ENCODE measurements around the gene FOXL2NB. TPM values are rescaled to one million over a fixed set of nuclear protein-coding genes. Genes with fewer than 3 reads are reported as not detected.
A peak's percentile ranks its signal among the peaks of the same experiment; 100 is the strongest.

The FOXL2NB gene
- total RNA-seq, 1 donor from 2014 or later, result 1.5 TPM

- Histone ChIP-seq H3K27me3 (peaks cover 11% of the 10 kb centered on the region), H3K9me3 (no peaks in the 10 kb centered on the region), H3K4me3 (peak overlapping the region; percentile 45 to 59), H3K27ac (peak overlapping the region; percentile 66), H3K36me3 (no peaks in the 10 kb centered on the region), H3K4me1 (peaks cover 43% of the 10 kb centered on the region)
- TF ChIP-seq CTCF (IDR thresholded peaks at IDR 0.05) (no peak), POLR2AphosphoS5 (IDR thresholded peaks at IDR 0.05; ENCODE audit: insufficient read depth in 1 of 2, low read depth in 1 of 2) (no peak), POLR2A (IDR thresholded peaks at IDR 0.05) (no peak)
- no peak for DNase-seq (ENCODE audit: extremely low spot score in 2 of 2)
- intact Hi-C loops (cut with DNase I), result no loop called here
These were observed 1.0 kb upstream of the FOXL2NB start for GRCh38 chr3:138945709-138946662.

- H3K9me3 ChIP-seq, result no peaks in the 10 kb centered on the region
- H3K36me3 ChIP-seq, result no peaks in the 10 kb centered on the region
- peaks cover 11% of the 10 kb centered on the region for H3K27me3 ChIP-seq
- peak overlapping the region; percentile 45 to 59 for H3K4me3 ChIP-seq
- intact Hi-C loops (cut with DNase I), result no loop called here
- peaks cover 43% of the 10 kb centered on the region for H3K4me1 ChIP-seq
- peak overlapping the region; percentile 66 for H3K27ac ChIP-seq
- DNase-seq (ENCODE audit: extremely low spot score in 2 of 2), result no peak
- TF ChIP-seq POLR2A (IDR thresholded peaks at IDR 0.05) (no peak), POLR2AphosphoS5 (IDR thresholded peaks at IDR 0.05; ENCODE audit: insufficient read depth in 1 of 2, low read depth in 1 of 2) (no peak), CTCF (IDR thresholded peaks at IDR 0.05) (no peak)
These were observed 591 bp downstream of the FOXL2NB start for GRCh38 chr3:138947495-138948121.

- intact Hi-C loops (cut with DNase I), result no loop called here
- DNase-seq (ENCODE audit: extremely low spot score in 2 of 2), result no peak
- Histone ChIP-seq H3K27ac (peak overlapping the region; percentile 66), H3K36me3 (no peaks in the 10 kb centered on the region), H3K9me3 (no peaks in the 10 kb centered on the region), H3K4me3 (no peak overlapping the region), H3K4me1 (peaks cover 43% of the 10 kb centered on the region), H3K27me3 (peaks cover 11% of the 10 kb centered on the region)
- TF ChIP-seq CTCF (IDR thresholded peaks at IDR 0.05) (no peak), POLR2A (IDR thresholded peaks at IDR 0.05) (no peak), POLR2AphosphoS5 (IDR thresholded peaks at IDR 0.05; ENCODE audit: insufficient read depth in 1 of 2, low read depth in 1 of 2) (no peak)
These were observed 1.5 kb downstream of the FOXL2NB start for GRCh38 chr3:138948371-138949001.

- DNase-seq (ENCODE audit: extremely low spot score in 2 of 2), result no peak
- H3K9me3 ChIP-seq, result no peaks in the 10 kb centered on the region
- TF ChIP-seq CTCF (IDR thresholded peaks at IDR 0.05) (no peak), POLR2A (IDR thresholded peaks at IDR 0.05) (no peak), POLR2AphosphoS5 (IDR thresholded peaks at IDR 0.05; ENCODE audit: insufficient read depth in 1 of 2, low read depth in 1 of 2) (no peak)
- intact Hi-C loops (cut with DNase I), result no loop called here
- H3K36me3 ChIP-seq, result no peaks in the 10 kb centered on the region
- no peak overlapping the region for H3K4me3 ChIP-seq
- no peak overlapping the region for H3K27ac ChIP-seq
- peaks cover 43% of the 10 kb centered on the region for H3K4me1 ChIP-seq
- peaks cover 11% of the 10 kb centered on the region for H3K27me3 ChIP-seq
These were observed 2.0 kb downstream of the FOXL2NB start for GRCh38 chr3:138949002-138949418.
